ENCODE results near the gene PHLPP1. TPM values are rescaled to one million over a fixed set of nuclear protein-coding genes. Genes with fewer than 3 reads are reported as not detected.

Gene PHLPP1
- polyA plus RNA-seq (2013, experiment 1 of 2) = 10.4 TPM
- polyA plus RNA-seq (2013, experiment 2 of 2) = 10.8 TPM

DNA sequence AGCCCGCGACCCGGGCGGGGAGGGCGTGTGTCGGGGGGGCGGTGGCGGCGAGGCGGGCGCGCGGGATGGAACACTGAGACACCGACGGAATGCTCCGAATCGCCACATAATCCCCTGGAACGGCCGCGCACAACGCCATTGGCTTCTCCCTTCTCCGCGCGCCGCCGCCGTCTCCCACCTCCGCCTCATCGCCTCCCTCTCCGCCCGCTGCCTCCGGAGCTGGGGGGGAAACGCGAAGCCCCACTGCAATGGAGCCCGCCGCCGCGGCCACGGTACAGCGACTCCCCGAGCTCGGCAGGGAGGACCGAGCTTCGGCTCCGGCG is at the start of gene PHLPP1:
TSS of gene PHLPP1 (plus strand) at position 106 of the 323 bp plus-strand sequence. CDS start at position 249, 143 bp downstream.
- H3K14ac ChIP-seq (ENCODE audit: low read length) = peak within 1 kb of the TSS; percentile 99
- peak within 1 kb of the TSS; percentile 94 to 98 for H3K4me3 ChIP-seq (ENCODE audit: low read length in 2 of 2)
- no peaks in the 10 kb centered on the region for H3K9me3 ChIP-seq (replicated peaks in 1 of 2; ENCODE audit: control insufficient read depth in 2 of 2, insufficient read depth in 1 of 2, low read depth in 1 of 2, low read length in 2 of 2)
- no peaks in the 10 kb centered on the region for H3K27me3 ChIP-seq (ENCODE audit: control insufficient read depth in 3 of 3, insufficient read depth in 3 of 3, low read depth in 1 of 3, low read length in 3 of 3)
- H2BK12ac ChIP-seq (ENCODE audit: low read length) = peak within 1 kb of the TSS; percentile 97
- no peak within 1 kb of the TSS for H4K8ac ChIP-seq (ENCODE audit: low read depth, low read length)
- peak within 1 kb of the TSS; percentile 94 for H2AK5ac ChIP-seq (ENCODE audit: low read depth, low read length)
- WGBS, 2 donors (ENCODE audit: extremely low coverage in 2 of 2, insufficient read length in 2 of 2, insufficient replicate concordance in 1 of 2) = no CpG with 5 or more reads among the region's 46 CpGs
- no peak within 1 kb of the TSS for H4K91ac ChIP-seq (ENCODE audit: low read depth, low read length, poor library complexity)
- peak within 1 kb of the TSS; percentile 97 for H2AFZ ChIP-seq (ENCODE audit: low read length)
- peak within 1 kb of the TSS; percentile 100 for H3K18ac ChIP-seq (ENCODE audit: low read length)
- peak within 1 kb of the TSS; percentile 84 for H3K4ac ChIP-seq (ENCODE audit: low read length)
- peaks cover 5% of the 10 kb centered on the region for H3K79me1 ChIP-seq (ENCODE audit: low read depth, low read length)
- DNase-seq (ENCODE audit: low spot score) = no peak
- H3K9ac ChIP-seq (ENCODE audit: low read depth, low read length, poor library complexity) = peak within 1 kb of the TSS; percentile 98
- H3K27ac ChIP-seq (replicated peaks; ENCODE audit: low read length) = peak within 1 kb of the TSS; percentile 97
- H3K4me1 ChIP-seq (ENCODE audit: control insufficient read depth in 2 of 2, insufficient read depth in 1 of 2, low read depth in 1 of 2, low read length in 2 of 2) = peaks cover 3 to 10% of the 10 kb centered on the region in 2 donors
- H3K36me3 ChIP-seq (replicated peaks in 1 of 2; ENCODE audit: control insufficient read depth in 2 of 2, insufficient read depth in 2 of 2, low read length in 2 of 2) = peaks cover 0 to 3% of the 10 kb centered on the region in 2 donors
- H2BK120ac ChIP-seq (ENCODE audit: low read depth, low read length) = peak within 1 kb of the TSS; percentile 87
- peak within 1 kb of the TSS; percentile 75 for H2BK5ac ChIP-seq (ENCODE audit: low read length)
- H3K23ac ChIP-seq (ENCODE audit: low read depth, low read length, poor library complexity) = peak within 1 kb of the TSS; percentile 95
- H2BK15ac ChIP-seq (ENCODE audit: low read length) = peak within 1 kb of the TSS; percentile 24
- peak within 1 kb of the TSS; percentile 94 for H3K4me2 ChIP-seq (ENCODE audit: insufficient read depth, low read length, poor library complexity, severe bottlenecking)

- Histone ChIP-seq H3K18ac (ENCODE audit: low read length) (no peak overlapping the region), H3K4me2 (ENCODE audit: insufficient read depth, low read length, poor library complexity, severe bottlenecking) (no peak overlapping the region), H2AFZ (ENCODE audit: low read length) (no peak overlapping the region), H3K14ac (ENCODE audit: low read length) (no peak overlapping the region), H2BK5ac (ENCODE audit: low read length) (no peak overlapping the region), H3K79me1 (ENCODE audit: low read depth, low read length) (no peaks in the 10 kb centered on the region), H3K4me1 (ENCODE audit: control insufficient read depth in 2 of 2, insufficient read depth in 1 of 2, low read depth in 1 of 2, low read length in 2 of 2) (no peaks in the 10 kb centered on the region), H3K9me3 (replicated peaks in 1 of 2; ENCODE audit: control insufficient read depth in 2 of 2, insufficient read depth in 1 of 2, low read depth in 1 of 2, low read length in 2 of 2) (peaks cover 1 to 2% of the 10 kb centered on the region in 2 donors), H3K27me3 (ENCODE audit: control insufficient read depth in 3 of 3, insufficient read depth in 3 of 3, low read depth in 1 of 3, low read length in 3 of 3) (peaks cover 0 to 2% (median 0%) of the 10 kb centered on the region in 3 experiments), H2BK12ac (ENCODE audit: low read length) (no peak overlapping the region), H3K4ac (ENCODE audit: low read length) (no peak overlapping the region), H3K36me3 (replicated peaks in 1 of 2; ENCODE audit: control insufficient read depth in 2 of 2, insufficient read depth in 2 of 2, low read length in 2 of 2) (no peaks in the 10 kb centered on the region), H4K91ac (ENCODE audit: low read depth, low read length, poor library complexity) (no peak overlapping the region), H2BK120ac (ENCODE audit: low read depth, low read length) (no peak overlapping the region), H3K4me3 (ENCODE audit: low read length in 2 of 2) (no peak overlapping the region), H3K9ac (ENCODE audit: low read depth, low read length, poor library complexity) (no peak overlapping the region), H3K27ac (replicated peaks; ENCODE audit: low read length) (no peak overlapping the region), H3K23ac (ENCODE audit: low read depth, low read length, poor library complexity) (no peak overlapping the region), H2BK15ac (ENCODE audit: low read length) (no peak overlapping the region), H4K8ac (ENCODE audit: low read depth, low read length) (no peak overlapping the region), H2AK5ac (ENCODE audit: low read depth, low read length) (no peak overlapping the region)
- no CpG with 5 or more reads among the region's 1 CpG for WGBS, 2 donors (ENCODE audit: extremely low coverage in 2 of 2, insufficient read length in 2 of 2, insufficient replicate concordance in 1 of 2)
- no peak for DNase-seq (ENCODE audit: low spot score)
Observed at GRCh38 chr18:62669225-62669624, 46.1 kb upstream of the PHLPP1 start.

GRCh38 chr18:62670573-62670972 is 44.8 kb upstream of the PHLPP1 start:
- H3K27me3 ChIP-seq (ENCODE audit: control insufficient read depth in 3 of 3, insufficient read depth in 3 of 3, low read depth in 1 of 3, low read length in 3 of 3) = peaks cover 0 to 2% (median 0%) of the 10 kb centered on the region in 3 experiments
- no peak overlapping the region for H2BK15ac ChIP-seq (ENCODE audit: low read length)

GRCh38 chr18:62672600-62672999 is 42.7 kb upstream of the PHLPP1 start:
- Histone ChIP-seq H4K91ac (ENCODE audit: low read depth, low read length, poor library complexity) (no peak overlapping the region), H2BK15ac (ENCODE audit: low read length) (no peak overlapping the region), H3K36me3 (replicated peaks in 1 of 2; ENCODE audit: control insufficient read depth in 2 of 2, insufficient read depth in 2 of 2, low read length in 2 of 2) (no peaks in the 10 kb centered on the region), H2BK5ac (ENCODE audit: low read length) (no peak overlapping the region), H3K27me3 (ENCODE audit: control insufficient read depth in 3 of 3, insufficient read depth in 3 of 3, low read depth in 1 of 3, low read length in 3 of 3) (peaks cover 0 to 2% (median 0%) of the 10 kb centered on the region in 3 experiments), H2AK5ac (ENCODE audit: low read depth, low read length) (no peak overlapping the region), H3K9ac (ENCODE audit: low read depth, low read length, poor library complexity) (no peak overlapping the region), H3K79me1 (ENCODE audit: low read depth, low read length) (no peaks in the 10 kb centered on the region), H4K8ac (ENCODE audit: low read depth, low read length) (no peak overlapping the region), H3K4me3 (ENCODE audit: low read length in 2 of 2) (no peak overlapping the region), H3K14ac (ENCODE audit: low read length) (no peak overlapping the region), H3K18ac (ENCODE audit: low read length) (no peak overlapping the region), H2BK120ac (ENCODE audit: low read depth, low read length) (no peak overlapping the region), H3K4me2 (ENCODE audit: insufficient read depth, low read length, poor library complexity, severe bottlenecking) (no peak overlapping the region), H3K23ac (ENCODE audit: low read depth, low read length, poor library complexity) (no peak overlapping the region), H2BK12ac (ENCODE audit: low read length) (no peak overlapping the region), H3K4ac (ENCODE audit: low read length) (no peak overlapping the region), H3K27ac (replicated peaks; ENCODE audit: low read length) (no peak overlapping the region), H3K4me1 (ENCODE audit: control insufficient read depth in 2 of 2, insufficient read depth in 1 of 2, low read depth in 1 of 2, low read length in 2 of 2) (no peaks in the 10 kb centered on the region), H2AFZ (ENCODE audit: low read length) (no peak overlapping the region), H3K9me3 (replicated peaks in 1 of 2; ENCODE audit: control insufficient read depth in 2 of 2, insufficient read depth in 1 of 2, low read depth in 1 of 2, low read length in 2 of 2) (peaks cover 0 to 2% of the 10 kb centered on the region in 2 donors)
- DNase-seq (ENCODE audit: low spot score) = no peak
- WGBS, 2 donors (ENCODE audit: extremely low coverage in 2 of 2, insufficient read length in 2 of 2, insufficient replicate concordance in 1 of 2) = no CpG with 5 or more reads among the region's 2 CpGs

More at GRCh38 chr18:62670573-62670972, 44.8 kb upstream of the PHLPP1 start:
- Histone ChIP-seq H2AK5ac (ENCODE audit: low read depth, low read length) (no peak overlapping the region), H4K91ac (ENCODE audit: low read depth, low read length, poor library complexity) (no peak overlapping the region), H3K9me3 (replicated peaks in 1 of 2; ENCODE audit: control insufficient read depth in 2 of 2, insufficient read depth in 1 of 2, low read depth in 1 of 2, low read length in 2 of 2) (peaks cover 1 to 2% of the 10 kb centered on the region in 2 donors), H2BK12ac (ENCODE audit: low read length) (no peak overlapping the region), H3K4me2 (ENCODE audit: insufficient read depth, low read length, poor library complexity, severe bottlenecking) (no peak overlapping the region), H3K4me3 (ENCODE audit: low read length in 2 of 2) (no peak overlapping the region), H4K8ac (ENCODE audit: low read depth, low read length) (no peak overlapping the region), H2AFZ (ENCODE audit: low read length) (no peak overlapping the region), H2BK120ac (ENCODE audit: low read depth, low read length) (no peak overlapping the region), H3K23ac (ENCODE audit: low read depth, low read length, poor library complexity) (no peak overlapping the region), H3K4me1 (ENCODE audit: control insufficient read depth in 2 of 2, insufficient read depth in 1 of 2, low read depth in 1 of 2, low read length in 2 of 2) (no peaks in the 10 kb centered on the region), H3K14ac (ENCODE audit: low read length) (no peak overlapping the region), H2BK5ac (ENCODE audit: low read length) (no peak overlapping the region), H3K18ac (ENCODE audit: low read length) (no peak overlapping the region), H3K36me3 (replicated peaks in 1 of 2; ENCODE audit: control insufficient read depth in 2 of 2, insufficient read depth in 2 of 2, low read length in 2 of 2) (no peaks in the 10 kb centered on the region), H3K27ac (replicated peaks; ENCODE audit: low read length) (no peak overlapping the region), H3K79me1 (ENCODE audit: low read depth, low read length) (no peaks in the 10 kb centered on the region), H3K9ac (ENCODE audit: low read depth, low read length, poor library complexity) (no peak overlapping the region), H3K4ac (ENCODE audit: low read length) (no peak overlapping the region)
- DNase-seq (ENCODE audit: low spot score) = no peak
- no CpG with 5 or more reads among the region's 2 CpGs for WGBS, 2 donors (ENCODE audit: extremely low coverage in 2 of 2, insufficient read length in 2 of 2, insufficient replicate concordance in 1 of 2)

Data from neuronal stem cell (in vitro differentiated cells).